Transverse colon (tissue), 4 donors: ENCODE data around the gene STARD9.

Experiments
- CTCF ChIP-seq, 5 experiments: fragments of 200-600 bp in 3 of 5; fragments of 450-650 bp in 2 of 5; sonication (generic) in 3 of 5; IDR thresholded peaks; 1 replicate in 2 of 5; 2 replicates in 3 of 5; pipeline ENCODE4 v1.5.1; 2016 to 2017; ENCODE audit warnings: antibody characterized with exemption in 5 of 5, inconsistent platforms in 3 of 5, mild to moderate bottlenecking in 2 of 5, moderate library complexity in 1 of 5
- EP300 ChIP-seq: sonication (generic); formaldehyde crosslinking; IDR thresholded peaks from one replicate; pipeline ENCODE4 v1.6.1; 2017; ENCODE audit warnings: antibody characterized with exemption, low read depth
- POLR2A ChIP-seq: fragments of 450-650 bp; IDR thresholded peaks from one replicate; pipeline ENCODE4 v1.6.1; 2016; ENCODE audit warnings: antibody characterized with exemption, mild to moderate bottlenecking, moderate library complexity
- POLR2AphosphoS5 ChIP-seq, 3 donors: sonication (generic); formaldehyde crosslinking; IDR thresholded peaks; one replicate each; pipeline ENCODE4 v1.6.1; 2016; ENCODE audit warnings: antibody characterized with exemption in 3 of 3

- TF ChIP-seq CTCF (IDR thresholded peaks at IDR 0.05) (no peak), POLR2A (no peak), POLR2AphosphoS5 (IDR thresholded peaks at IDR 0.05) (no peak), EP300 (no peak)
These were observed 2.2 kb downstream of the STARD9 start for GRCh38 chr15:42577514-42578031.
